H1 (cell line): ENCODE measurements around the gene LLPH. TPM values are rescaled to one million over a fixed set of nuclear protein-coding genes. Genes with fewer than 3 reads are reported as not detected.

Experiments
- CTCF ChIA-PET: fragments of 300-600 bp; sonication (Branson Sonifier 250); formaldehyde crosslinking; loops from one replicate; lab custom pipeline; 2021; ENCODE audit not compliant: partially characterized antibody; lab: Charles Lee
- POLR2A ChIA-PET: fragments of 300-600 bp; sonication (Branson Sonifier 250); formaldehyde crosslinking; loops from one replicate; lab custom pipeline; 2021; ENCODE audit warnings: inconsistent platforms; ENCODE audit not compliant: partially characterized antibody; lab: Charles Lee
- DNase-seq, 2 experiments: peaks; one replicate each; pipeline versions ENCODE4 v3.0.0 to v3.0.0-alpha.2; 2010 to 2022; ENCODE audit warnings: low spot score in 2 of 2, low read depth in 1 of 2, mixed read lengths in 1 of 2
- FAIRE-seq: peaks from 2 replicates; lab custom pipeline; 2011; peaks lifted over from hg19 to GRCh38; lab: Jason Lieb, UNC
- H2AFZ ChIP-seq: 2 replicates; pipeline ENCODE4 v1.8.1; 2012; ENCODE audit warnings: low read length, inconsistent platforms
- H2AK5ac ChIP-seq: 2 replicates; pipeline ENCODE4 v1.6.1; 2013; ENCODE audit warnings: low read depth, low read length
- H2BK120ac ChIP-seq: replicated peaks from 2 replicates; pipeline ENCODE3; 2013; ENCODE audit warnings: low read depth, low read length, inconsistent platforms
- H2BK12ac ChIP-seq: 2 replicates; pipeline ENCODE4 v1.6.1; 2013; ENCODE audit warnings: low read depth, low read length
- H2BK15ac ChIP-seq: 2 replicates; pipeline ENCODE4 v1.6.1; 2013; ENCODE audit warnings: low read length
- H2BK20ac ChIP-seq: 2 replicates; pipeline ENCODE4 v1.6.1; 2013; ENCODE audit warnings: low read length
- H2BK5ac ChIP-seq: 2 replicates; pipeline ENCODE4 v1.6.1; 2013; ENCODE audit warnings: low read depth, low read length
- H3K14ac ChIP-seq: 2 replicates; pipeline ENCODE4 v1.6.1; 2013; ENCODE audit warnings: inconsistent platforms; ENCODE audit not compliant: insufficient read length
- H3K18ac ChIP-seq: 2 replicates; pipeline ENCODE4 v1.6.1; 2013; ENCODE audit warnings: low read length; ENCODE audit errors: extremely low read depth
- H3K23ac ChIP-seq: 2 replicates; pipeline ENCODE4 v1.6.1; 2013; ENCODE audit warnings: inconsistent platforms; ENCODE audit not compliant: insufficient read length
- H3K23me2 ChIP-seq: 2 replicates; pipeline ENCODE4 v1.6.1; 2013; ENCODE audit warnings: low read depth, low read length
- H3K27ac ChIP-seq: 2 replicates; pipeline ENCODE4 v1.6.1; 2011; ENCODE audit warnings: low read depth, low read length, inconsistent platforms
- H3K27me3 ChIP-seq, 4 experiments: replicated peaks in 1 of 4; 1 replicate in 1 of 4; 2 replicates in 3 of 4; pipeline versions ENCODE4 v1.6.1 to v1.8.1; 2011 to 2013; ENCODE audit warnings: low read length in 3 of 4, mild to moderate bottlenecking in 3 of 4, inconsistent platforms in 2 of 4, mixed read lengths in 2 of 4, moderate library complexity in 1 of 4; ENCODE audit not compliant: control insufficient read depth in 3 of 4, insufficient read depth in 3 of 4; ENCODE audit errors: extremely low read depth in 1 of 4
- H3K36me3 ChIP-seq, 4 experiments: 2 replicates each; pipeline versions ENCODE4 v1.6.1 to v1.8.1; 2011 to 2013; ENCODE audit warnings: mild to moderate bottlenecking in 4 of 4, low read length in 3 of 4, moderate library complexity in 2 of 4, control low read depth in 1 of 4, inconsistent platforms in 1 of 4; ENCODE audit not compliant: insufficient read depth in 4 of 4, control insufficient read depth in 2 of 4
- H3K4ac ChIP-seq: replicated peaks from 2 replicates; pipeline ENCODE3; 2013; ENCODE audit warnings: low read length, low read depth, mixed read lengths, inconsistent platforms; ENCODE audit not compliant: insufficient read length
- H3K4me1 ChIP-seq, 4 experiments: replicated peaks in 1 of 4; 1 replicate in 1 of 4; 2 replicates in 3 of 4; pipeline versions ENCODE4 v1.6.1 to v1.8.1; 2011 to 2013; ENCODE audit warnings: low read length in 3 of 4, inconsistent platforms in 2 of 4, mixed read lengths in 1 of 4; ENCODE audit not compliant: insufficient read depth in 4 of 4, control insufficient read depth in 3 of 4
- H3K4me2 ChIP-seq, 2 experiments: 2 replicates each; pipeline versions ENCODE4 v1.6.1 to v1.8.1; 2011 to 2013; ENCODE audit warnings: low read depth in 2 of 2, low read length in 2 of 2, control low read depth in 1 of 2, inconsistent platforms in 1 of 2, mild to moderate bottlenecking in 1 of 2; ENCODE audit not compliant: insufficient read depth in 1 of 2
- H3K4me3 ChIP-seq, 4 experiments: fragments of 200-600, 300-600 bp in 1 of 4; sonication (generic), shearing (Covaris generic), sonication (Bioruptor Twin) in 1 of 4; 2 replicates each; pipeline versions ENCODE4 v1.5.1 to v1.8.1; 2011 to 2016; ENCODE audit warnings: low read length in 4 of 4, low read depth in 3 of 4, control low read depth in 2 of 4, inconsistent platforms in 2 of 4, mild to moderate bottlenecking in 2 of 4, mixed read lengths in 1 of 4, moderate library complexity in 1 of 4; ENCODE audit not compliant: insufficient read depth in 2 of 4; ENCODE audit errors: extremely low read depth in 1 of 4
- H3K56ac ChIP-seq: replicated peaks from 2 replicates; pipeline ENCODE3; 2013; ENCODE audit warnings: low read depth, mild to moderate bottlenecking, mixed read lengths, low read length, inconsistent platforms; ENCODE audit not compliant: insufficient read length
- H3K79me1 ChIP-seq: 2 replicates; pipeline ENCODE4 v1.6.1; 2013; ENCODE audit warnings: low read depth, low read length, control low read depth
- H3K79me2 ChIP-seq, 2 experiments: 2 replicates each; pipeline versions ENCODE4 v1.6.1 to v1.8.1; 2012 to 2013; ENCODE audit warnings: low read length in 2 of 2, mild to moderate bottlenecking in 2 of 2, inconsistent platforms in 1 of 2; ENCODE audit not compliant: insufficient read depth in 2 of 2, control insufficient read depth in 1 of 2
- H3K9ac ChIP-seq, 4 experiments: replicated peaks in 1 of 4; 1 replicate in 1 of 4; 2 replicates in 3 of 4; pipeline versions ENCODE4 v1.6.1 to v1.8.1; 2011 to 2013; ENCODE audit warnings: low read depth in 3 of 4, low read length in 3 of 4, control low read depth in 2 of 4, mild to moderate bottlenecking in 2 of 4, moderate library complexity in 2 of 4, inconsistent platforms in 1 of 4; ENCODE audit errors: extremely low read depth in 1 of 4
- H3K9me3 ChIP-seq, 2 experiments: 2 replicates each; pipeline versions ENCODE4 v1.6.1 to v1.8.1; 2012 to 2013; ENCODE audit warnings: mild to moderate bottlenecking in 2 of 2, moderate library complexity in 2 of 2, control low read depth in 1 of 2, inconsistent platforms in 1 of 2, low read depth in 1 of 2, low read length in 1 of 2, mixed read lengths in 1 of 2; ENCODE audit not compliant: insufficient read depth in 2 of 2
- H4K20me1 ChIP-seq, 2 experiments: replicated peaks in 1 of 2; 2 replicates each; pipeline versions ENCODE3 to v1.8.1; 2011 to 2013; ENCODE audit warnings: inconsistent platforms in 2 of 2, low read length in 2 of 2, mild to moderate bottlenecking in 1 of 2; ENCODE audit not compliant: insufficient read depth in 2 of 2, control insufficient read depth in 1 of 2
- H4K5ac ChIP-seq: 2 replicates; pipeline ENCODE4 v1.6.1; 2013; ENCODE audit warnings: low read length, low read depth, mixed read lengths, inconsistent platforms; ENCODE audit not compliant: insufficient read length
- H4K8ac ChIP-seq: 2 replicates; pipeline ENCODE4 v1.8.0; 2013; ENCODE audit warnings: mild to moderate bottlenecking, moderate library complexity, low read length, inconsistent platforms; ENCODE audit not compliant: insufficient read depth; ENCODE audit errors: extremely low read depth
- H4K91ac ChIP-seq: replicated peaks from 2 replicates; pipeline ENCODE3; 2013; ENCODE audit warnings: low read length, mixed read lengths, inconsistent platforms; ENCODE audit not compliant: insufficient read length
- BACH1 ChIP-seq: IDR thresholded peaks from 2 replicates; pipeline ENCODE4 v1.6.1; 2012; ENCODE audit warnings: low read length, improper control_type of control experiment
- KDM4A ChIP-seq: IDR thresholded peaks from one replicate; pipeline ENCODE4 v1.7.1; 2012; ENCODE audit warnings: low read depth, mild to moderate bottlenecking, moderate library complexity, low read length, inconsistent platforms; ENCODE audit not compliant: severe bottlenecking
- PHF8 ChIP-seq: fragments of 200-600 bp; sonication (generic); conservative IDR thresholded peaks from 2 replicates; pipeline ENCODE4 v1.7.1; 2012; ENCODE audit warnings: low read depth, mild to moderate bottlenecking, inconsistent platforms, low read length, moderate library complexity
- SP4 ChIP-seq: IDR thresholded peaks from 2 replicates; pipeline ENCODE4 v1.6.1; 2012; ENCODE audit warnings: low read length, inconsistent platforms
- TAF1 ChIP-seq: IDR thresholded peaks from 2 replicates; pipeline ENCODE4 v1.6.1; 2011; ENCODE audit warnings: mild to moderate bottlenecking, low read depth, low read length
- TCF12 ChIP-seq: IDR thresholded peaks from 2 replicates; pipeline ENCODE4 v1.6.1; 2011; ENCODE audit warnings: low read depth, mild to moderate bottlenecking, low read length
- WGBS, 2 experiments: shearing (Covaris generic) in 1 of 2; methylation state at CpG; one replicate each; pipeline versions ENCODE4 v1.1.6 to v1.1.7; 2013 to 2015; ENCODE audit warnings: low lambda C conversion rate in 2 of 2, mixed read lengths in 2 of 2, inconsistent platforms in 1 of 2, low coverage in 1 of 2, missing lambda C conversion rate in 1 of 2; ENCODE audit not compliant: insufficient replicate concordance in 2 of 2, insufficient coverage in 1 of 2, insufficient read length in 1 of 2; ENCODE audit errors: extremely low coverage in 1 of 2, missing lambda C conversion rate in 1 of 2; 5-methylcytosine and 5-hydroxymethylcytosine counted together
- long read RNA-seq, 2 experiments: library from RNA in 1 of 2; library from capped mRNA in 1 of 2; stranded (forward); transcript quantifications; one replicate each; pipeline ENCODE4 v2.0.0, GENCODE V29; 2021; ENCODE audit warnings: inconsistent platforms in 1 of 2
- polyA minus RNA-seq, 3 experiments: library from RNA; depleted of rRNA, polyadenylated mRNA; stranded (reverse); fragments of >200 nt; gene quantifications; 1 replicate in 2 of 3; 2 replicates in 1 of 3; pipeline ENCODE4 v1.2.3, GENCODE V29; 2011
- polyA plus RNA-seq, 7 experiments: library from polyadenylated mRNA; depleted of rRNA in 3 of 7; stranded (reverse) in 5 of 7; unstranded in 2 of 7; fragments of >200 nt in 5 of 7; fragments of 200-250 nt in 2 of 7; gene quantifications; 1 replicate in 5 of 7; 2 replicates in 1 of 7; 4 replicates in 1 of 7; pipeline versions ENCODE4 v1.2.1 to v1.2.3, GENCODE V29; 2011 to 2013; ENCODE audit warnings: missing spikeins in 2 of 7, mixed read lengths in 2 of 7
- total RNA-seq: library from RNA; stranded (reverse); fragmentation: NEBNext Ultra II Directional; extraction: Animal tissue kit (Norgen Biotek cat#: 25700); gene quantifications from 2 replicates; pipeline ENCODE4 v1.2.1, GENCODE V29; 2021
- TF ChIP-seq, protein P1 (sequence below): IDR thresholded peaks from 2 replicates; pipeline ENCODE4 v1.6.1; 2012; ENCODE audit warnings: inconsistent platforms

The LLPH gene
- total RNA-seq (29.9 and 31.3 TPM in 2 replicates), polyA plus RNA-seq (2011; rRNA removed) (1.1 and 2.3 TPM in 2 replicates), polyA minus RNA-seq (2011; rRNA and poly(A)+ RNA removed) (0.95 and 1.0 TPM in 2 replicates)
- 4.6 TPM for polyA plus RNA-seq (2011; cell fraction: cytosol; rRNA removed)
- 0.53 TPM for polyA plus RNA-seq (2011; cell fraction: nucleus; rRNA removed)
- polyA plus RNA-seq (2012, experiment 1 of 2) = 8.3 to 17.8 TPM (median 9.5 TPM) in 4 replicates
- 3.7 TPM for polyA plus RNA-seq (2012, experiment 2 of 2)
- 38.3 TPM for polyA plus RNA-seq (2013, experiment 1 of 2)
- polyA plus RNA-seq (2013, experiment 2 of 2) = 40.3 TPM
- 2.3 TPM for polyA minus RNA-seq (2011; cell fraction: cytosol; rRNA and poly(A)+ RNA removed)
- 2.0 TPM for polyA minus RNA-seq (2011; cell fraction: nucleus; rRNA and poly(A)+ RNA removed)
- long read RNA-seq, experiment 1, full-length matches to known transcripts = 16 of 25 reads
- long read RNA-seq, experiment 1, partial matches to known transcripts = 7 of 25 reads
- long read RNA-seq, experiment 1, other reads (novel, unspliced or antisense) = 2 of 25 reads
- long read RNA-seq, experiment 2, full-length matches to known transcripts = 66 of 67 reads
- long read RNA-seq, experiment 2, partial matches to known transcripts = 0 of 67 reads
- long read RNA-seq, experiment 2, other reads (novel, unspliced or antisense) = 1 of 67 reads

DNA sequence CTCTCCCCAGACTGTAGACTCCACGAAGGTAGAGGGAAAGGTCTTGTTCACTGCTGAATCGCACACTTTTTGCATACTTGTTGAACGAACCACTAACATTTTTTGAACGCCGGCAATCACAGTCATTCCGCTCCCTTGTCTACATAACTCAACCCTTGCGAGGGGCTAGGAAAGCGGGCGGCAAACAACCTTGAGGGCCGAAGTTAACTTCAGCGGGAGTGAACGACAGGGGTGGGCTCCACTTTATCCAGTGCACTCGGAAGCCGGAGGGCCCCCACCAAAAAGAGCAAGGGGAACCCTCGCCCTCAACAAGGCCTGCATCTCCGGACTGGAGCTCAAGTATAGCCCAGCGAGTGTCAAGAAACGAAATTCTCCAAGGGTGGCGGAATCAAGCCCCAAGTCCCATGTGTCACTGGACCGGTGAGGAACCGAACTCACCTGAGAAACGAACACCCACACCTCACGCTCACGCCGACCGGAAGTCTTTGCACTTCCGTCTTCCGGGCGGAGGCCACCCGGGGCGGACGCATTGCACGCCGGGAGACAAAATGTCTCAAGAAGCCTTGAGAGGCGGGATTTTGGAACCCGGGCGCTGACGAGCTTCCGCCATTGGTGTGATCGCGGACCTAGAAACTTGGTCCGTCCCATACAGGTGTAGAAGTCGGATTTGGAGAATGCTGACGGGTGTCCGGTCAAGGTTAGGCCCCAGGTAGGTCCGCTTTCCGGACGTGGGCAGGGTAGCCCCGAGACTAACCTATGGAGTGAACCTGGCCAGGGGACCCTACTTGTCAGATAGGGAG, at the start of gene LLPH:
TSS of gene LLPH (minus strand) at position 484 of the 800 bp plus-strand sequence. CDS start 1,644 bp downstream, outside the sequence.
- no peak within 1 kb of the TSS for H2BK120ac ChIP-seq
- peak within 1 kb of the TSS; percentile 81; the same call in 1 of the 2 replicates for H3K18ac ChIP-seq
- H3K4me3 ChIP-seq = peak within 1 kb of the TSS; percentile 80 to 95 (median 84)
- peaks cover 14% of the 10 kb centered on the region for H3K23me2 ChIP-seq
- H3K27ac ChIP-seq = peak within 1 kb of the TSS; percentile 76
- no peak within 1 kb of the TSS for H3K23ac ChIP-seq
- CTCF ChIA-PET = interaction anchor here (0.6 to 1.6 kb wide), 9 partner anchors 15 to 562 kb away, joined by 3 to 8 read pairs (median 3); partner anchors contain the start of gene TMBIM4
- POLR2A ChIA-PET = interaction anchor here (0.7 to 1.8 kb wide), 10 partner anchors 9 to 808 kb away, joined by 3 to 11 read pairs (median 3); partner anchors contain the start of genes HMGA2 and TMBIM4
- H3K9ac ChIP-seq = peak within 1 kb of the TSS; percentile 62 to 87 (median 65)
- H3K4me1 ChIP-seq = 0 out of 7 replicates have a peak, but pooled peaks cover 0 to 3% (median 0%) of the 10 kb centered on the region in 4 experiments
- H2BK12ac ChIP-seq = peak within 1 kb of the TSS; percentile 43; the same call in 1 of the 2 replicates
- peak within 1 kb of the TSS; percentile 30 for H3K56ac ChIP-seq
- H3K36me3 ChIP-seq = peaks cover 0 to 18% (median 3%) of the 10 kb centered on the region in 4 experiments; a peak in 2 of 8 replicates
- DNase-seq = peak; percentile 82 to 88
- H3K9me3 ChIP-seq = no peaks in the 10 kb centered on the region; a peak in 1 of 4 replicates
- no peaks in the 10 kb centered on the region for H3K27me3 ChIP-seq
- no peak within 1 kb of the TSS for H3K4ac ChIP-seq
- H4K5ac ChIP-seq = peak within 1 kb of the TSS; percentile 90
- whole genome bisulfite sequencing, 2 experiments = 37% methylated on average over 37 of the region's 49 CpGs; no CpG with 5 or more reads in 1 of the 2 experiments
- H2BK20ac ChIP-seq = no peak within 1 kb of the TSS
- H4K8ac ChIP-seq = peak within 1 kb of the TSS; percentile 94
- no peak for FAIRE-seq
- no peak within 1 kb of the TSS for H3K14ac ChIP-seq
- H4K91ac ChIP-seq = peak within 1 kb of the TSS; percentile 80
- peak within 1 kb of the TSS; percentile 77; the same call in 1 of the 2 replicates for H2AFZ ChIP-seq
- peak within 1 kb of the TSS; percentile 62 to 90 for H3K4me2 ChIP-seq
- H2AK5ac ChIP-seq = peak within 1 kb of the TSS; percentile 75; the same call in 1 of the 2 replicates
- peak within 1 kb of the TSS; percentile 82 for H2BK5ac ChIP-seq
- peaks cover 6% of the 10 kb centered on the region for H3K79me1 ChIP-seq
- H3K79me2 ChIP-seq = peaks cover 5 to 33% of the 10 kb centered on the region in 2 experiments
- no peak within 1 kb of the TSS for H2BK15ac ChIP-seq
- H4K20me1 ChIP-seq = no peaks in the 10 kb centered on the region
- no peak for TF ChIP-seq TCF12
- peak; percentile 80 for TF ChIP-seq TAF1
- peak; percentile 78 for TF ChIP-seq PHF8
- TF ChIP-seq, protein P1, sequence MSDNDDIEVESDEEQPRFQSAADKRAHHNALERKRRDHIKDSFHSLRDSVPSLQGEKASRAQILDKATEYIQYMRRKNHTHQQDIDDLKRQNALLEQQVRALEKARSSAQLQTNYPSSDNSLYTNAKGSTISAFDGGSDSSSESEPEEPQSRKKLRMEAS = no peak
- peak; percentile 55 for TF ChIP-seq KDM4A
- no peak for TF ChIP-seq SP4
- no peak for TF ChIP-seq BACH1
